Hepatic stellate cell (primary cell): ENCODE results near the gene TNS3.
A peak's percentile ranks its signal among the peaks of the same experiment; 100 is the strongest.

ENCODE experiments used
- DNase-seq: peaks from one replicate; pipeline ENCODE4 v3.0.0; 2011; ENCODE audit warnings: low spot score

The TNS3 gene

DNA sequence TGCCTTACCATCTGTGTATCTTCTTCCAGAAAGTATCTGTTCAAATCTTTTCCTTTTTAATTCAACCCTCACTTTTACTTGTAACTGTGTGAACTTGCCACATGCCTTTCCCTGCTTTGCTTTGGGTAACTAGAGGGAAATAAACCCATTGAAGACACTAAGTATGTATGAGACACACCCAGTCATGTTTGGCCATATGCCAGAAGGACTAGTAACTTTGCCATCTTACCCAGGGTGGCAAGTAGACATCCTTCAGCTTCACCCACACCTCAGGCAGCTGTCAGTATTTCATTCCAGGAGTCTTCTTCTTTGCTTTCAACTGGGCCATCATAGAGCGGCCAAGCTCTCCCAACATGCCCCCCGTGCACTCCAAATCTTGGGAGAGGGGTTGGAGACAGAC, 323.1 kb downstream of the TNS3 start:
- DNase-seq: no peak

- DNase-seq: no peak
Observed at GRCh38 chr7:47256016-47256415, 325.9 kb downstream of the TNS3 start.

- no peak for DNase-seq
Observed at GRCh38 chr7:47255441-47255840, 326.5 kb downstream of the TNS3 start.

DNA sequence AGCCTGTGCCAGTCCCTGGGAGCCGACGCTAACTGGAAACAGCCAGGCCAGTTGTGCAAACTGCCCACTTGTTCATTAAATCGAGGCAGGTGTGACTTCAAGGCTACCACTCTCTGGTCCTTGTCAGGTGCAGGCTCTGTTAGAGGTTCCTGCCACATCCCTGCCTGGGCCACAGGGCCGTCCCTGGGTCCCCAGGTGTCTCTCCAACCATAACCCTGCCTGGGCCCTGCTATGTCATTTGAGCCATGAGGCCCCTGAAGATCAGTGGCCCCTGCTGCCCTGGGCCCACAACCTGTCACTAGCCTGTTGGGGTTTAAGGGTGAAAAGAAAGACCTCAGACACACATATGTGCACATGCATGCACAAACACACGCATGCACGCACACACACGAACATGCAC, 326.9 kb downstream of the TNS3 start:
- no peak for DNase-seq

DNA sequence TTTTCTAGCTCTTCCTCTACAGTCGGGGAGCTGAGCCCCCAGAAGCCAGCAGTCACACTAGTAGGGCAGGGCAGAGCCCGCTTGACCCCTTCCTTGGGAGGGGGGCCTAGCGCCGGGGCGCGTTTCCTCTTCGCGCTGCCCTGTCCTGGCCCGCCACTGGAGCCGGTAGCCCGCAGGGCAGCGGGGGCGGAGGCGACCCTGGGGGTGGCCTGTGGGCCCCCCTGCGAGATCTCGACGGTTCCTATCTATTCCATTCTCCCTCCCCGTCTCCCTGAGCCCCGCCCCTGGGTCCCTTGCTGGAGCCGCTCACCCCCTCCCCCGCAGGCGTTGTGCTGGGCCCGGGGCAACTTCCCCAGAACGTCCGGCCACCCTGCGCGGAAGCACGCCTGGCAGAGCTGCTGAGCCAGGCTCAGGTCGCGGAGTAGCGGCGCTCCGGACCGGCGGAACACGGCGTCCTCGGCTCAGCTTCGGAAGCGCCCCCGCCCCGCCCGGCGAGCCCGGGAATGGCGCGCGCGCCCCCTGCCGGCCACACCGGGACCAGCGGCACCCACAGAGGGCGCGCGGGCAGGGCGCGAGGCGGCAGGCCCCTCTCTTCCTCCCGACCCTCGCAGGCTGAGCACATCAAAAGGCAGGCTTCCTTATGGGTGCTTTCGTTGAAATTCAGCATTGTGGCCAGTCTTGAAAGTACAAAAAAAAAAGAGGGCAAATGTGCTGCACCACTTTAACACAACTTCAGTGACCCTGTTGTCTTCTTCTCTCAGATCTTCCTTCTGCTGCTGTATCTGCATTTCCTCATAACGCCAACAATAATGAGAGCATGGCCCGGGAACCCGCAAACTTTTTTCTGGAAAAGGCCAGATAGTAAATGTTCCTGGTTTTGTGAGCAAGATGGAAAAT, 327.6 kb downstream of the TNS3 start:
- peak; percentile 78 for DNase-seq

DNA sequence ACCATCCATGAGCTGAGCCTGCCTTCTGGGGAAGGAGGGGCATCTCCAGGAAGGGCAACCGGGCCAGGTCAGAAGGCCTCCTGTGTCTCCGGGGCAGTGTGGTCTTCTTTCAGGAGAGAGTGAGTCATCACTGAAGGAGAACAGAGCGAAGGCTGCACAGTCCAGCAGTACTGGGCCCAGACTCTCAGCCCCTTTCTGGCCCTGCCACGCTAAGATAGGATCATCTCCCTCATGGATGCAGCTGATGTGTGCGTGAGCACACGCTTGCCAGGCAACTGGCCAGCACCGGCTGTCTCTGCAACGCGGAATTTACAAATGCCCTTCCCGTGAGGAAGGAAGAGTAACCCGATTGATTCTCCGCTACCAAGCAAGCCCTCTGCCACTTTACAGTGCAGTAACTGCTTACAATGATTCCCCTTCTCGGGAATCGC, 328.2 kb downstream of the TNS3 start:
- DNase-seq: peak; percentile 75

DNA sequence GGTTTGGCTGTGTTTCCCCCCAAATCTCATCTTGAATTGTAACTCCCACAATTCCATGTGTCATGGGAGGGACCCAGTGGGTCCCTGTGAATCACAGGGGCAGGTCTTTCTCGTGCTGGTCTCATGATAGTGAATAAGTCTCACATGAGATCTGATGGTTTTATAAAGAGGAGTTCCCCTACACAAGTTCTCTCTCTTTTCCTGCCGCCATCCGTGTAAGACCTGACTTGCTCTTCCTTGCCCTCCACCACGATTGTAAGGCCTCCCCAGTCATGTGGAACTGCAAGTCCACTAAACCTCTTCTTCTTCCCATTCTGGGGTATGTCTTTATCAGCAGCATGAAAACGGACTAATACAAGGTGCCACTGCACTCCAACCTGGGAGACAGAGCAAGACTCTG, 329.2 kb downstream of the TNS3 start:
- no peak for DNase-seq

DNA sequence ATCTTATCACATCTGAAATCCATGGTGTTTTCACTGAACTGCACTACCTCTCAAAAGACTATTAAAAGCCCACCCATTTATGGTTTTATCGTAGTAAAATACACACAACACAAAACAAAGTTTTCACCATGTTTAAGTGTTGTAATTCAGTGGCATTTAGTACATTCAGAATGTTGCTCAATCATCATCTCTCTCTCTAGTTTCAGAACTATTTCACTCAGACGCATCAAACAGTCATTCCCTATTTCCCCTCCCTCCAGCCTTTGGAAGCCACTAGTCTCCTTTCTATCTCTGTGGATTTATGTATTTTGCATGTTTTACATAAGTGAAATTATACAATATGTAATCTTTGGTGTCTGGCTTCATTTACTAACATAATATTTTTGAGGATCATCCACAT, 332.6 kb downstream of the TNS3 start:
- DNase-seq: no peak

DNA sequence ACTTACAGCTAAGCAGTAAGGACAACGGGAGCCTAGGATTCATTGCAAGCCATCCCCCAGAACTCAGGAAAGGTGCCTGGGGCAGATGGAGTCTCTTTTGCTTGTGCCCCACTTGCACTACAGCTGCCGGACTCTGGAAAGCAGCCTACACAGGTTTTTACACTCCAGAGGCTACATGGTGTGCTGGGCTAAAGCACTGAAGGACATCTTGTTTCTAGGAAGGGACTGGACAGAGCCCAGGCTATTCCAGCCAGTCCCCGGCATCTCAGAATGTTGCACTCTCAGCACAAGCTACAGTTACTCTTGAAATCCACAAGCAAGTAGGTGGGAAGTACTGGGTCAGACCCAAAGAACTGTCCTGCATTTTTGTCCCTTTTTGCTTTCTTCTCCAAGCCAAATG, 333.1 kb downstream of the TNS3 start:
- DNase-seq: no peak

GRCh38 chr7:47247132-47247531, 334.8 kb downstream of the TNS3 start:
- DNase-seq: no peak

DNA sequence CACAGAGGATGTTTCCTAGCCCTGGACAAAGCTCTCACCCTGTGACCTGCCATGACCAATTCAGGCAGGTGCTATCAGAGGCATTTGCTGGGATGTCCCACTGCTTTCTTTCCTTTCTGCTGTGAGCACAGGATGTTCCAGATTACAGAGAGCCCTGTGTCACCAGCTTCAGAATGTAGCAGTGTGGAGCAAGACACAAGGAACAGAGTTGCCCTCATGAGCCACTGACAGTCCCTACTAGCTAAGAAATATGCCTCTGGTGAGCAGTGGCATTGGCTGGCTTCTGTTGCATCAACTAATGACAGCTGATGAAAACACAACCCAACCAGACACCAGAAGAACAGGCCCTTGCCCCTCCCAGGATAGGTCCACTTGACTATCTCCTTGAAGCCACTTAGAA, 337.2 kb downstream of the TNS3 start:
- DNase-seq: no peak

DNA sequence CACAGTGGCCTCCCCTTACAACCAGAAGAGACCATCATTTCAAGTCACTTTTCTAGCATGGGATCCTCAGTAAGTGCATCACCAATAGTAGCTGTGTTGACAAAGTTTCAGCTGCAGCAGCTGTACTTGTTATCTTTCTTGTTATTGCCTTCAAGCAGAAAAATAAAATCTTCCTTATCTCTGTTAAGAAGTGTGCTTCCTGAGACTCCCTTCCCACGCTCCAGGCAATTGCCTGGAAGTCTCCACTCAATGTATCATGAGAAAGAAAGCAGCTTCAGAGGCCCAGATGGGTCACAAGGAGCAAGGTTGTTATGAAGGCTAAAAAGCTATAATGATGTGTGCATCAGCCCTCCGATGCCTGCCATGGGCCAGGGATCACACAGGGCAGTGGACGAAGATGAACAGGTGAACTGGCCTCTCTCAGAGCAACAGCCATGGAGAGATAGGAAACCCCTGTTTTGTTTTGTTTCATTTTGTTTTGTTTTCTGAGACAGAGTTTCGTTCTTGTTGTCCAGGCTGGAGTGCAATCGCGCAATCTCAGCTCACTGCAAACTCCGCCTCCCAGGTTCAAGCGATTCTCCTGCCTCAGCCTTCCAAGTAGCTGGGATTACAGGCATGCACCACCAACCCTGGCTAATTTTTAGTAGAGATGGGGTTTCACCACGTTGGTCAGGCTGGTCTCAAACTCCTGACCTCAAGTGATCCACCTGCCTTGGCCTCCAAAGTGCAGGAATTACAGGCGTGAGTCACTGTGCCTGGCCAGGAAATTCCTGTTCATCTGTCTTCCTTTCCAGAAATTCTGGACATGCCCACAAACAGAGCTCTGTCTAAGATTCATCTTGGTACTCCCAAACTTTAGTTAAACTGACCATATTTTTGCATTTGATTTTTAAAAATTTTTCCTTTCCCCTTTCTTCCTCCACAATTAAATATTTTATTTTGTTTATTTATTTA, 340.5 kb downstream of the TNS3 start:
- DNase-seq: no peak

- DNase-seq: no peak
Observed at GRCh38 chr7:47239931-47240421, 341.9 kb downstream of the TNS3 start.

GRCh38 chr7:47239034-47239433, 342.9 kb downstream of the TNS3 start:
- DNase-seq: no peak

DNA sequence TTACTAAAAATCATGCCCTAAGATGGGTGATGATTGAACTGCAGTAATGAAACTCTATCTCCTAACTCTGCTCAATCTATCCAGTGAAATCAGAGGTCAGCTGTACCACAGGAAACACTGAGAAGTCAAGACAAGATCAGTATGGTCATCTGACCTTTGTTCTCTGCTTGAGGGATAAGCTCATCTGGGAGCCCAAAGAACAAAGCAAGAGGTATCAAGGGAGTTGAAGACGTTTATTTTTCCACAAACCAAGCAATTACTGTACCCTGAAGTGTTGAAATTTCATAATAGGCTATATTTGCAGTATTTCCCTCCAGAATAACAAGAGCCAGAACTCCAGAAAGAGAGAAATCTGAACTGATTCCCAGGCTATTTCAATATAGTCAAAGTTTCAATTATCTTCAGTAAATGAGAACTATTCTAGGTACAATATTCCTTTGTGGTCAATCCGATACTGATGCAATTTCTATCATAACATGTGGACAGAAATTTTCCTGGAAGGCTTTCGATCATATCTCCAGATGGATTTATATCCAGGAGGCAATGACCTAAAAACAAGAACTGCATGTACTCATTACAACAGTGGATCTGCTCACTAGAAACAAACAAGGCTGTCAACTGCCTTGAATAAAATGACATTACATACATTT, 345.3 kb downstream of the TNS3 start:
- DNase-seq: no peak

DNA sequence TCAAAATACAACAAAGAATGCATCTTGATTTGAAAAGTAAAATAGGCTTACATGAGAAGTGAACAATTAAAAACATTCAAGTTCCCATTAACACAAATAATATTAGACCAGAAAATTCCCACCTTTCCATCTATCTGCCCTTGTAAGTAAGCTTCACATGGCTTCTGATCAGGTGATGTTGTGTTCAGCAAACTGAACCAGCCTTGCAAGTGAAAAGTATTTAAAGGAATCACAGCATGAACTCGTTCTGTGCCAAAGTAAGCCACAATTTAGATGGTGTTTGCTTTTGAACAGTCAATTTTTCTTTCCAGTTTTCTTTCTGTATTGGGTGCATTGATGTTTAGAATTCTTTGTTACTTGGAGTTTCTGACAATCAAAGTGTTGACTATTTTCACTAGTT, 347.9 kb downstream of the TNS3 start:
- DNase-seq: no peak

GRCh38 chr7:47232751-47233412, 349.0 kb downstream of the TNS3 start:
- no peak for DNase-seq

GRCh38 chr7:47231627-47232026, 350.3 kb downstream of the TNS3 start:
- DNase-seq: no peak

DNA sequence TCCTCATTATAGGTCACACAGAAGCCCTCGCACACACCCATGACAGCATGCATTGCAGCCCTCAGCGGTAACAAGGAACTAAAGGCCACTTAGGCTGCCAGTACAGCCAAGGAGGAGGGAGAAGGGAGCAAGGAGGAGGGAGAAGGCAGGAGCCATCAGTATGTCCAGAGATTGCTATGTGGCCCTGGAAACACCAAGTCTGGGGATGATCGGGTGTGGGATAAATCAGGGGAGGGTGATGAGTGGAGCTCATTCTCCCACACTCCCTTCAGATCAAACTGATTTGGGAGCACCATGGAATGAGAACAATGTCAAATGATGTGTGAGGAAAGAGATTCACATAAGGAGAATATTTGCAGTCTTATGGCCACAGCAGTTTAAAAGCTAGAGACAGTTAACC, 350.9 kb downstream of the TNS3 start:
- DNase-seq: no peak

DNA sequence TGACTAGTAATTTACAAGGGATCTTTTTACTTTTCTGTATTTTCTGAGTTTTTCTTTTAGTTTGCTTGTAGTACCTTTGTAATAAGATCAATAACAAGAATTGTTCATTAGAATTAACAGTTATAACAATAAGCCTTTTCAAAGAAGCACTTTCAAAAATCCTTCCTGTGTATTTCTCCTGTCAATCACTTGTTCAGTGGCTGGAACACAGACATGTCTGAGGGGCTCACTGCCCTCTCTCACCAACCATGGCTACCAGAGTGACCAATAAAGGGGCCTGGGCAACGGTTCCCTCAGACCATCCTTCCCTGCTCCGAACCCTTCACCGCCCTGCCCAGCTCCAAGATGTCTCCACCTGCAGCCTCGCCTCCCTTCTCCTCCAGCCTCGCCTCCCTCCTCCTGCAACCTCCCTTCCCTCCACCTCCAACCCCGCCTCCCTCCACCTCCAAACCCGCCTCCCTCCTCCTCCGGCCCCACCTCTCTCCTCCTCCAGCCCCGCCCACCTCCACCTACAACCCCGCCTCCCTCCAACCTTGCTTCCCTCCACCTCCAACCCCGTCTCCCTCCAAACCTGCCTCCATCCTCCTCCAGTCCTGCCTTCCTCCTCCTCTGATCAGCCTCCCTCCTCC, 353.4 kb downstream of the TNS3 start:
- no peak for DNase-seq

DNA sequence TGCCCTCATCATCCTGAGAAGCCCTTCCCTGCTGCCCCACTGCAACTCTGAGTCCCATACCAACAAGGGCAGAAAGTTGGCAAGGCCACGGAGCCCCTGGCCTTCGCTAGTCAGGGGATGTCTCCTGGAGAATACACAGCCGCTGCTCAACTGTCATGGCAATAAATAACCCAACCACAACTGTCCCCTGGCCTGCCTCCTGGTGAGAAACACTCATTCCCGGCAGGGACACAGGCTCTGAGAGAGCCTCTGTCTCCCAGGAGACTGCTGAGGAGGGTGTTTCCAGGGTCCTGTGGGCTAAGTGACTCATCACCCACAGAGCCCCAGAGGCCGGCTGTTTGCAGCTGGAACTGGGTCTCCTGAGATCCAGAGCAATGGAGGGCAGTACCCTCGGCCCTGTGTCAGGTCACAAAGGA, 354.1 kb downstream of the TNS3 start:
- DNase-seq: peak; percentile 82
